HEK293 (cell line): ENCODE results near the gene RPS26.

ENCODE experiments used
- CTCF ChIA-PET: fragments of 350-600 bp; formaldehyde crosslinking; extraction: SDS; loops from one replicate; lab custom pipeline; 2021; ENCODE audit warnings: antibody characterized with exemption; lab: Yijun Ruan, JAX
- POLR2A ChIA-PET: fragments of 300-600 bp; formaldehyde crosslinking; extraction: SDS; loops from one replicate; lab custom pipeline; 2020; ENCODE audit warnings: antibody characterized with exemption, inconsistent platforms; lab: Yijun Ruan, JAX
- H3K27ac ChIP-seq: fragments of 200-500 bp; sonication (Bioruptor generic); 2 replicates; pipeline ENCODE4 v1.5.1; 2014; ENCODE audit warnings: low read depth, low read length, control low read depth, inconsistent platforms; ENCODE audit errors: extremely low read depth
- H3K36me3 ChIP-seq, 2 experiments: fragments of 200-500 bp in 1 of 2; sonication (Bioruptor generic) in 1 of 2; 1 replicate in 1 of 2; 2 replicates in 1 of 2; pipeline ENCODE4 v1.5.1; 2014 to 2017; ENCODE audit warnings: inconsistent platforms in 2 of 2, low read length in 2 of 2; ENCODE audit not compliant: control insufficient read depth in 2 of 2, insufficient read depth in 1 of 2
- H3K4me1 ChIP-seq: fragments of 200-500 bp; sonication (Bioruptor generic); 2 replicates; pipeline ENCODE4 v1.5.1; 2014; ENCODE audit warnings: mild to moderate bottlenecking, low read length, inconsistent platforms; ENCODE audit not compliant: control insufficient read depth, insufficient read depth
- H3K4me3 ChIP-seq: 2 replicates; pipeline ENCODE4 v1.5.1; 2011; ENCODE audit warnings: low read depth, mild to moderate bottlenecking, control low read depth, low read length, moderate library complexity
- H3K9me3 ChIP-seq: fragments of 200-500 bp; sonication (Bioruptor generic); 2 replicates; pipeline ENCODE4 v1.5.1; 2014; ENCODE audit warnings: low read depth, low read length, inconsistent platforms; ENCODE audit not compliant: control insufficient read depth, insufficient read depth
- MZF1 ChIP-seq: fragments of 450-650 bp; formaldehyde crosslinking; IDR thresholded peaks from 2 replicates; pipeline ENCODE4 v1.5.1; 2017; ENCODE audit warnings: missing biosample characterization, missing genetic modification characterization, borderline replicate concordance
- PRDM1 ChIP-seq: fragments of 450-650 bp; formaldehyde crosslinking; IDR thresholded peaks from 2 replicates; pipeline ENCODE4; 2016; ENCODE audit warnings: missing biosample characterization, missing genetic modification characterization
- YY1 ChIP-seq: fragments of 450-650 bp; formaldehyde crosslinking; IDR thresholded peaks from 2 replicates; pipeline ENCODE4 v1.5.1; 2018; ENCODE audit warnings: missing biosample characterization, missing genetic modification characterization
- ZBTB20 ChIP-seq: fragments of 450-650 bp; formaldehyde crosslinking; IDR thresholded peaks from 2 replicates; pipeline ENCODE4 v1.5.1; 2016; ENCODE audit warnings: missing biosample characterization, missing genetic modification characterization
- ZBTB8A ChIP-seq: fragments of 450-650 bp; formaldehyde crosslinking; IDR thresholded peaks from 2 replicates; pipeline ENCODE4 v1.5.1; 2016; ENCODE audit warnings: missing biosample characterization, missing genetic modification characterization
- ZFHX2 ChIP-seq: fragments of 450-650 bp; formaldehyde crosslinking; conservative IDR thresholded peaks from 2 replicates; pipeline ENCODE4 v1.5.1; 2016; ENCODE audit warnings: missing biosample characterization, missing genetic modification characterization
- ZNF132 ChIP-seq: fragments of 450-650 bp; formaldehyde crosslinking; IDR thresholded peaks from 2 replicates; pipeline ENCODE4 v1.5.1; 2017; ENCODE audit warnings: missing biosample characterization, missing genetic modification characterization, borderline replicate concordance
- ZNF184 ChIP-seq: fragments of 450-650 bp; IDR thresholded peaks from 2 replicates; pipeline ENCODE4 v1.5.1; 2018; ENCODE audit warnings: missing biosample characterization, mild to moderate bottlenecking, missing genetic modification characterization
- ZNF335 ChIP-seq: fragments of 450-650 bp; formaldehyde crosslinking; conservative IDR thresholded peaks from 2 replicates; pipeline ENCODE4 v1.5.1; 2016; ENCODE audit warnings: missing biosample characterization, missing genetic modification characterization
- ZNF366 ChIP-seq: fragments of 450-650 bp; formaldehyde crosslinking; conservative IDR thresholded peaks from 2 replicates; pipeline ENCODE4 v1.5.1; 2016; ENCODE audit warnings: missing biosample characterization, missing genetic modification characterization
- ZNF404 ChIP-seq: fragments of 450-650 bp; formaldehyde crosslinking; IDR thresholded peaks from 2 replicates; pipeline ENCODE4 v1.5.1; 2017; ENCODE audit warnings: missing biosample characterization, missing genetic modification characterization
- ZNF561 ChIP-seq: fragments of 450-650 bp; IDR thresholded peaks from 2 replicates; pipeline ENCODE4 v1.5.1; 2018; ENCODE audit warnings: missing biosample characterization, missing genetic modification characterization, borderline replicate concordance
- ZNF837 ChIP-seq: fragments of 450-650 bp; formaldehyde crosslinking; IDR thresholded peaks from 2 replicates; pipeline ENCODE4 v1.5.1; 2016; ENCODE audit warnings: missing biosample characterization, missing genetic modification characterization
- TF ChIP-seq, protein P1 (sequence below): fragments of 450-650 bp; formaldehyde crosslinking; IDR thresholded peaks from 2 replicates; pipeline ENCODE4 v1.5.1; 2016; ENCODE audit warnings: missing biosample characterization, missing genetic modification characterization
- TF ChIP-seq, protein P2 (sequence below): fragments of 450-650 bp; IDR thresholded peaks from 2 replicates; pipeline ENCODE4 v1.5.1; 2018; ENCODE audit warnings: missing biosample characterization, mild to moderate bottlenecking, missing genetic modification characterization
- TF ChIP-seq, protein P3 (sequence below): fragments of 450-650 bp; formaldehyde crosslinking; IDR thresholded peaks from 2 replicates; pipeline ENCODE4 v1.5.1; 2016; ENCODE audit warnings: missing biosample characterization, missing genetic modification characterization, borderline replicate concordance
- TF ChIP-seq, protein P4 (sequence below): fragments of 450-650 bp; formaldehyde crosslinking; IDR thresholded peaks from 2 replicates; pipeline ENCODE4 v1.5.1; 2016; ENCODE audit warnings: missing biosample characterization, missing genetic modification characterization
- TF ChIP-seq, protein P5 (sequence below): fragments of 450-650 bp; IDR thresholded peaks from 2 replicates; pipeline ENCODE4 v1.5.1; 2018; ENCODE audit warnings: missing biosample characterization, missing genetic modification characterization
- TF ChIP-seq, protein P6 (sequence below): fragments of 450-650 bp; formaldehyde crosslinking; IDR thresholded peaks from 2 replicates; pipeline ENCODE4 v1.5.1; 2017; ENCODE audit warnings: missing biosample characterization, mild to moderate bottlenecking, missing genetic modification characterization, moderate library complexity

RPS26 gene

DNA sequence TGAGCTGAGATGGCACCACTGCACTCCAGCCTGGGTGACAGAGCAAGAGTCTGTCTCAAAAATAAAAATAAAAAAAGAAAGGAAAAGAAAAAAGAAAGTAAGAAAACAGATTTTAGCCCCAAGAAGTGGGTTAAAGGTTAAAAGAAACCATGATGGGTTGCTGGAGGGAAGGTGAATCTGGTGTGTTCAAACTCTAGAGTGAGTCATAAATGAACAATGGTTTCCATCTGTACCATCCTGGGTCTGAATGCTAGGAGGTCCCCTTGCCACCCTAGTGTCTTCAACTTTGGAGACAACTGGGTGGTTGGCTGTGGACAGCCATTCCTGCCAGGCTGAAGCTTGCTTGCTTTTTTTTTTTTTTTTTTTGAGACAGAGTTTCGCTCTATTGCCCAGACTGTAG lies 1.6 kb upstream of the RPS26 start:
- CTCF ChIA-PET, result interaction anchor here (0.7 to 4.4 kb wide), 19 partner anchors 9 to 318 kb away, joined by 3 to 46 read pairs (median 4); partner anchors contain the start of gene SUOX
- TF ChIP-seq, protein P1, sequence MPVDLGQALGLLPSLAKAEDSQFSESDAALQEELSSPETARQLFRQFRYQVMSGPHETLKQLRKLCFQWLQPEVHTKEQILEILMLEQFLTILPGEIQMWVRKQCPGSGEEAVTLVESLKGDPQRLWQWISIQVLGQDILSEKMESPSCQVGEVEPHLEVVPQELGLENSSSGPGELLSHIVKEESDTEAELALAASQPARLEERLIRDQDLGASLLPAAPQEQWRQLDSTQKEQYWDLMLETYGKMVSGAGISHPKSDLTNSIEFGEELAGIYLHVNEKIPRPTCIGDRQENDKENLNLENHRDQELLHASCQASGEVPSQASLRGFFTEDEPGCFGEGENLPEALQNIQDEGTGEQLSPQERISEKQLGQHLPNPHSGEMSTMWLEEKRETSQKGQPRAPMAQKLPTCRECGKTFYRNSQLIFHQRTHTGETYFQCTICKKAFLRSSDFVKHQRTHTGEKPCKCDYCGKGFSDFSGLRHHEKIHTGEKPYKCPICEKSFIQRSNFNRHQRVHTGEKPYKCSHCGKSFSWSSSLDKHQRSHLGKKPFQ, result no peak
- peak; percentile 64 for TF ChIP-seq PRDM1 (tag by site-specific recombination)
- TF ChIP-seq ZNF404 (tag by site-specific recombination), result no peak
- no peaks in the 10 kb centered on the region for H3K9me3 ChIP-seq
- peaks cover 19% of the 10 kb centered on the region for H3K4me1 ChIP-seq
- peaks cover 13 to 28% of the 10 kb centered on the region in 2 experiments for H3K36me3 ChIP-seq
- 0 out of 2 replicates have a peak overlapping the region, but pooled peaks have one; percentile 69 for H3K27ac ChIP-seq
- POLR2A ChIA-PET, result interaction anchor here (0.6 to 1.7 kb wide), 6 partner anchors 20 to 268 kb away, joined by 3 to 10 read pairs (median 6); partner anchors contain the start of genes RAB5B, SUOX and ZC3H10
- no peak overlapping the region for H3K4me3 ChIP-seq

DNA sequence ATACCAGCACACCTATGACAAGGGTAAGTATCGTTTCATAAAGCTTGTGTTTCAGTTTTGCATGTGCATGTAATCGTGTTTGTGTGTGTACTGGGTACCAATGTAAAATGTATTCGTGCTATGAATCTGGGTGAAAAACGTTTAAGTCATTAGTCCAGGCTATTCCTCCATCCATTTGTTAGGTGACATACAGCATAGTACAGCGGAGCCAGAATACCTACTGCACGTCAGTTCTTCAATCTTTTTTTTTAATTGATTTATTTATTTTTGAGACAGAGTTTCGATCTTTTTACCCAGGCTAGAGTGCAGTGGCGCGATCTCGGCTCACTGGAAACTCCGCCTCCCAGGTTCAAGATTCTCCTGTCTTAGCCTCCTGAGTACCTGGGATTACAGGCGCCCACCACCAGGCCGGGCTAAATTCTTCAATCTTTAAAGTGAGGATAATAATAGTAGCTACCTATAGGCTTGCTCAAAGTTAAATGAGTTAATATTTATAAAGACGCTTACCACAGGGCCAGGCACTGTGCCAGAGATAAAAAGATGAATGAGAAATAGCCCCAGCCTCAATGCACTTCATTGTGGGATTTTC lies 661 bp upstream of the RPS26 start:
- Histone ChIP-seq H3K4me1 (peaks cover 19% of the 10 kb centered on the region), H3K9me3 (no peaks in the 10 kb centered on the region), H3K36me3 (peaks cover 14 to 34% of the 10 kb centered on the region in 2 experiments), H3K4me3 (peak overlapping the region; percentile 4), H3K27ac (peak overlapping the region; percentile 69)
- ChIA-PET POLR2A (interaction anchor here (0.6 to 1.7 kb wide), 6 partner anchors 21 to 303 kb away, joined by 3 to 10 read pairs (median 4); partner anchors contain the start of genes RAB5B and ZC3H10), CTCF (interaction anchor here (0.7 to 4.4 kb wide), 19 partner anchors 8 to 319 kb away, joined by 3 to 46 read pairs (median 4); partner anchors contain the start of gene SUOX)
- peak; percentile 86 for TF ChIP-seq MZF1 (tag by site-specific recombination)
- peak; percentile 8; the same call in 1 of the 2 replicates for TF ChIP-seq ZNF561 (tag by site-specific recombination)
- TF ChIP-seq, protein P2, sequence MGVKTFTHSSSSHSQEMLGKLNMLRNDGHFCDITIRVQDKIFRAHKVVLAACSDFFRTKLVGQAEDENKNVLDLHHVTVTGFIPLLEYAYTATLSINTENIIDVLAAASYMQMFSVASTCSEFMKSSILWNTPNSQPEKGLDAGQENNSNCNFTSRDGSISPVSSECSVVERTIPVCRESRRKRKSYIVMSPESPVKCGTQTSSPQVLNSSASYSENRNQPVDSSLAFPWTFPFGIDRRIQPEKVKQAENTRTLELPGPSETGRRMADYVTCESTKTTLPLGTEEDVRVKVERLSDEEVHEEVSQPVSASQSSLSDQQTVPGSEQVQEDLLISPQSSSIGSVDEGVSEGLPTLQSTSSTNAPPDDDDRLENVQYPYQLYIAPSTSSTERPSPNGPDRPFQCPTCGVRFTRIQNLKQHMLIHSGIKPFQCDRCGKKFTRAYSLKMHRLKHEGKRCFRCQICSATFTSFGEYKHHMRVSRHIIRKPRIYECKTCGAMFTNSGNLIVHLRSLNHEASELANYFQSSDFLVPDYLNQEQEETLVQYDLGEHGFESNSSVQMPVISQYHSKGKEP (tag by site-specific recombination), result peak; percentile 48; the same call in 1 of the 2 replicates
- TF ChIP-seq, protein P3, sequence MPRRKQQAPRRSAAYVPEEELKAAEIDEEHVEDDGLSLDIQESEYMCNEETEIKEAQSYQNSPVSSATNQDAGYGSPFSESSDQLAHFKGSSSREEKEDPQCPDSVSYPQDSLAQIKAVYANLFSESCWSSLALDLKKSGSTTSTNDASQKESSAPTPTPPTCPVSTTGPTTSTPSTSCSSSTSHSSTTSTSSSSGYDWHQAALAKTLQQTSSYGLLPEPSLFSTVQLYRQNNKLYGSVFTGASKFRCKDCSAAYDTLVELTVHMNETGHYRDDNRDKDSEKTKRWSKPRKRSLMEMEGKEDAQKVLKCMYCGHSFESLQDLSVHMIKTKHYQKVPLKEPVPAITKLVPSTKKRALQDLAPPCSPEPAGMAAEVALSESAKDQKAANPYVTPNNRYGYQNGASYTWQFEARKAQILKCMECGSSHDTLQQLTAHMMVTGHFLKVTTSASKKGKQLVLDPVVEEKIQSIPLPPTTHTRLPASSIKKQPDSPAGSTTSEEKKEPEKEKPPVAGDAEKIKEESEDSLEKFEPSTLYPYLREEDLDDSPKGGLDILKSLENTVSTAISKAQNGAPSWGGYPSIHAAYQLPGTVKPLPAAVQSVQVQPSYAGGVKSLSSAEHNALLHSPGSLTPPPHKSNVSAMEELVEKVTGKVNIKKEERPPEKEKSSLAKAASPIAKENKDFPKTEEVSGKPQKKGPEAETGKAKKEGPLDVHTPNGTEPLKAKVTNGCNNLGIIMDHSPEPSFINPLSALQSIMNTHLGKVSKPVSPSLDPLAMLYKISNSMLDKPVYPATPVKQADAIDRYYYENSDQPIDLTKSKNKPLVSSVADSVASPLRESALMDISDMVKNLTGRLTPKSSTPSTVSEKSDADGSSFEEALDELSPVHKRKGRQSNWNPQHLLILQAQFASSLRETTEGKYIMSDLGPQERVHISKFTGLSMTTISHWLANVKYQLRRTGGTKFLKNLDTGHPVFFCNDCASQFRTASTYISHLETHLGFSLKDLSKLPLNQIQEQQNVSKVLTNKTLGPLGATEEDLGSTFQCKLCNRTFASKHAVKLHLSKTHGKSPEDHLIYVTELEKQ, result no peak
- peak; percentile 93 for TF ChIP-seq ZNF335 (tag by site-specific recombination)
- peak; percentile 6; the same call in 1 of the 2 replicates for TF ChIP-seq ZBTB20 (tag by site-specific recombination)
- no peak for TF ChIP-seq ZFHX2 (tag by site-specific recombination)
- peak; percentile 93; the same call in 1 of the 2 replicates for TF ChIP-seq ZNF366
- TF ChIP-seq YY1 (tag by site-specific recombination), result 0 out of 2 replicates have a peak, but pooled peaks have one; percentile 15
- TF ChIP-seq, protein P4, sequence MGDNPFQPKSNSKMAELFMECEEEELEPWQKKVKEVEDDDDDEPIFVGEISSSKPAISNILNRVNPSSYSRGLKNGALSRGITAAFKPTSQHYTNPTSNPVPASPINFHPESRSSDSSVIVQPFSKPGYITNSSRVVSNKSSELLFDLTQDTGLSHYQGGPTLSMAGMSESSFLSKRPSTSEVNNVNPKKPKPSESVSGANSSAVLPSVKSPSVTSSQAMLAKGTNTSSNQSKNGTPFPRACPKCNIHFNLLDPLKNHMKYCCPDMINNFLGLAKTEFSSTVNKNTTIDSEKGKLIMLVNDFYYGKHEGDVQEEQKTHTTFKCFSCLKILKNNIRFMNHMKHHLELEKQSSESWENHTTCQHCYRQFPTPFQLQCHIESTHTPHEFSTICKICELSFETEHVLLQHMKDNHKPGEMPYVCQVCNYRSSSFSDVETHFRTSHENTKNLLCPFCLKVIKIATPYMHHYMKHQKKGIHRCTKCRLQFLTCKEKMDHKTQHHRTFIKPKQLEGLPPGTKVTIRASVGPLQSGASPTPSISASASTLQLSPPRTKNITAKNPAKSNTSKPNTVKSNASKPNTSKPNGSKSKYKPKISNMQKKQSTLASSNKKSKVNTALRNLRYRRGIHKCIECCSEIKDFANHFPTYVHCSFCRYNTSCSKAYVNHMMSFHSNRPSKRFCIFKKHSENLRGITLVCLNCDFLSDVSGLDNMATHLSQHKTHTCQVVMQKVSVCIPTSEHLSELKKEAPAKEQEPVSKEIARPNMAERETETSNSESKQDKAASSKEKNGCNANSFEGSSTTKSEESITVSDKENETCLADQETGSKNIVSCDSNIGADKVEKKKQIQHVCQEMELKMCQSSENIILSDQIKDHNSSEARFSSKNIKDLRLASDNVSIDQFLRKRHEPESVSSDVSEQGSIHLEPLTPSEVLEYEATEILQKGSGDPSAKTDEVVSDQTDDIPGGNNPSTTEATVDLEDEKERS (tag by site-specific recombination), result no peak
- no peak for TF ChIP-seq ZNF837 (tag by site-specific recombination)
- peak; percentile 22; the same call in 1 of the 2 replicates for TF ChIP-seq ZNF184 (tag by site-specific recombination)
- TF ChIP-seq, protein P5, sequence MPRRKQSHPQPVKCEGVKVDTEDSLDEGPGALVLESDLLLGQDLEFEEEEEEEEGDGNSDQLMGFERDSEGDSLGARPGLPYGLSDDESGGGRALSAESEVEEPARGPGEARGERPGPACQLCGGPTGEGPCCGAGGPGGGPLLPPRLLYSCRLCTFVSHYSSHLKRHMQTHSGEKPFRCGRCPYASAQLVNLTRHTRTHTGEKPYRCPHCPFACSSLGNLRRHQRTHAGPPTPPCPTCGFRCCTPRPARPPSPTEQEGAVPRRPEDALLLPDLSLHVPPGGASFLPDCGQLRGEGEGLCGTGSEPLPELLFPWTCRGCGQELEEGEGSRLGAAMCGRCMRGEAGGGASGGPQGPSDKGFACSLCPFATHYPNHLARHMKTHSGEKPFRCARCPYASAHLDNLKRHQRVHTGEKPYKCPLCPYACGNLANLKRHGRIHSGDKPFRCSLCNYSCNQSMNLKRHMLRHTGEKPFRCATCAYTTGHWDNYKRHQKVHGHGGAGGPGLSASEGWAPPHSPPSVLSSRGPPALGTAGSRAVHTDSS (tag by site-specific recombination), result peak; percentile 52
- TF ChIP-seq ZBTB8A (tag by site-specific recombination), result no peak
- no peak for TF ChIP-seq ZNF132 (tag by site-specific recombination)
- TF ChIP-seq, protein P6, sequence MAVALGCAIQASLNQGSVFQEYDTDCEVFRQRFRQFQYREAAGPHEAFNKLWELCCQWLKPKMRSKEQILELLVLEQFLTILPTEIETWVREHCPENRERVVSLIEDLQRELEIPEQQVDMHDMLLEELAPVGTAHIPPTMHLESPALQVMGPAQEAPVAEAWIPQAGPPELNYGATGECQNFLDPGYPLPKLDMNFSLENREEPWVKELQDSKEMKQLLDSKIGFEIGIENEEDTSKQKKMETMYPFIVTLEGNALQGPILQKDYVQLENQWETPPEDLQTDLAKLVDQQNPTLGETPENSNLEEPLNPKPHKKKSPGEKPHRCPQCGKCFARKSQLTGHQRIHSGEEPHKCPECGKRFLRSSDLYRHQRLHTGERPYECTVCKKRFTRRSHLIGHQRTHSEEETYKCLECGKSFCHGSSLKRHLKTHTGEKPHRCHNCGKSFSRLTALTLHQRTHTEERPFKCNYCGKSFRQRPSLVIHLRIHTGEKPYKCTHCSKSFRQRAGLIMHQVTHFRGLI, result no peak; the same call in 1 of the 2 replicates
